ENCODE measurements around the gene SSNA1.

GRCh38 chr9:137236936-137237421 lies 48.5 kb downstream of the SSNA1 start:
- TF ChIP-seq ZNF658 (tag by site-specific recombination; IDR thresholded peaks at IDR 0.05) (no peak), HOXA7 (CRISPR knock-in tag; IDR thresholded peaks at IDR 0.05; ENCODE audit: borderline replicate concordance) (no peak), ZNF112 (tag by site-specific recombination; IDR thresholded peaks at IDR 0.05) (no peak), MYNN (tag by site-specific recombination; IDR thresholded peaks at IDR 0.05; ENCODE audit: borderline replicate concordance) (no peak), ZBTB20 (tag by site-specific recombination; IDR thresholded peaks at IDR 0.05) (0 out of 2 replicates have a peak, but pooled peaks have one; percentile 2), ZBTB8A (tag by site-specific recombination; IDR thresholded peaks at IDR 0.05) (0 out of 2 replicates have a peak, but pooled peaks have one; percentile 39), ZNF514 (tag by site-specific recombination; IDR thresholded peaks at IDR 0.05) (no peak), ZNF843 (tag by site-specific recombination; IDR thresholded peaks at IDR 0.05) (0 out of 2 replicates have a peak, but pooled peaks have one; percentile 7), ZNF660 (tag by site-specific recombination; IDR thresholded peaks at IDR 0.05) (no peak), ZFP41 (tag by site-specific recombination; IDR thresholded peaks at IDR 0.05; ENCODE audit: borderline replicate concordance) (no peak), TCF7L2 (IDR thresholded peaks at IDR 0.05; ENCODE audit: borderline replicate concordance, low read depth, low read length) (no peak), ZBTB21 (tag by site-specific recombination; IDR thresholded peaks at IDR 0.05) (no peak)
- TF ChIP-seq, protein P1, sequence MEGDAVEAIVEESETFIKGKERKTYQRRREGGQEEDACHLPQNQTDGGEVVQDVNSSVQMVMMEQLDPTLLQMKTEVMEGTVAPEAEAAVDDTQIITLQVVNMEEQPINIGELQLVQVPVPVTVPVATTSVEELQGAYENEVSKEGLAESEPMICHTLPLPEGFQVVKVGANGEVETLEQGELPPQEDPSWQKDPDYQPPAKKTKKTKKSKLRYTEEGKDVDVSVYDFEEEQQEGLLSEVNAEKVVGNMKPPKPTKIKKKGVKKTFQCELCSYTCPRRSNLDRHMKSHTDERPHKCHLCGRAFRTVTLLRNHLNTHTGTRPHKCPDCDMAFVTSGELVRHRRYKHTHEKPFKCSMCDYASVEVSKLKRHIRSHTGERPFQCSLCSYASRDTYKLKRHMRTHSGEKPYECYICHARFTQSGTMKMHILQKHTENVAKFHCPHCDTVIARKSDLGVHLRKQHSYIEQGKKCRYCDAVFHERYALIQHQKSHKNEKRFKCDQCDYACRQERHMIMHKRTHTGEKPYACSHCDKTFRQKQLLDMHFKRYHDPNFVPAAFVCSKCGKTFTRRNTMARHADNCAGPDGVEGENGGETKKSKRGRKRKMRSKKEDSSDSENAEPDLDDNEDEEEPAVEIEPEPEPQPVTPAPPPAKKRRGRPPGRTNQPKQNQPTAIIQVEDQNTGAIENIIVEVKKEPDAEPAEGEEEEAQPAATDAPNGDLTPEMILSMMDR (tag by site-specific recombination; IDR thresholded peaks at IDR 0.05) = no peak
- TF ChIP-seq, protein P2, sequence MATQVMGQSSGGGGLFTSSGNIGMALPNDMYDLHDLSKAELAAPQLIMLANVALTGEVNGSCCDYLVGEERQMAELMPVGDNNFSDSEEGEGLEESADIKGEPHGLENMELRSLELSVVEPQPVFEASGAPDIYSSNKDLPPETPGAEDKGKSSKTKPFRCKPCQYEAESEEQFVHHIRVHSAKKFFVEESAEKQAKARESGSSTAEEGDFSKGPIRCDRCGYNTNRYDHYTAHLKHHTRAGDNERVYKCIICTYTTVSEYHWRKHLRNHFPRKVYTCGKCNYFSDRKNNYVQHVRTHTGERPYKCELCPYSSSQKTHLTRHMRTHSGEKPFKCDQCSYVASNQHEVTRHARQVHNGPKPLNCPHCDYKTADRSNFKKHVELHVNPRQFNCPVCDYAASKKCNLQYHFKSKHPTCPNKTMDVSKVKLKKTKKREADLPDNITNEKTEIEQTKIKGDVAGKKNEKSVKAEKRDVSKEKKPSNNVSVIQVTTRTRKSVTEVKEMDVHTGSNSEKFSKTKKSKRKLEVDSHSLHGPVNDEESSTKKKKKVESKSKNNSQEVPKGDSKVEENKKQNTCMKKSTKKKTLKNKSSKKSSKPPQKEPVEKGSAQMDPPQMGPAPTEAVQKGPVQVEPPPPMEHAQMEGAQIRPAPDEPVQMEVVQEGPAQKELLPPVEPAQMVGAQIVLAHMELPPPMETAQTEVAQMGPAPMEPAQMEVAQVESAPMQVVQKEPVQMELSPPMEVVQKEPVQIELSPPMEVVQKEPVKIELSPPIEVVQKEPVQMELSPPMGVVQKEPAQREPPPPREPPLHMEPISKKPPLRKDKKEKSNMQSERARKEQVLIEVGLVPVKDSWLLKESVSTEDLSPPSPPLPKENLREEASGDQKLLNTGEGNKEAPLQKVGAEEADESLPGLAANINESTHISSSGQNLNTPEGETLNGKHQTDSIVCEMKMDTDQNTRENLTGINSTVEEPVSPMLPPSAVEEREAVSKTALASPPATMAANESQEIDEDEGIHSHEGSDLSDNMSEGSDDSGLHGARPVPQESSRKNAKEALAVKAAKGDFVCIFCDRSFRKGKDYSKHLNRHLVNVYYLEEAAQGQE (tag by site-specific recombination; IDR thresholded peaks at IDR 0.05) = no peak

Measured in HEK293 (cell line).